Measurements from ENCODE around the gene DOCK1.

The DOCK1 gene

GRCh38 chr10:127044186-127044585 is 139.0 kb downstream of the DOCK1 start:
- peak; percentile 13 for DNase-seq

- DNase-seq, result no peak
These were observed 142.0 kb downstream of the DOCK1 start for GRCh38 chr10:127046975-127047877.

DNA sequence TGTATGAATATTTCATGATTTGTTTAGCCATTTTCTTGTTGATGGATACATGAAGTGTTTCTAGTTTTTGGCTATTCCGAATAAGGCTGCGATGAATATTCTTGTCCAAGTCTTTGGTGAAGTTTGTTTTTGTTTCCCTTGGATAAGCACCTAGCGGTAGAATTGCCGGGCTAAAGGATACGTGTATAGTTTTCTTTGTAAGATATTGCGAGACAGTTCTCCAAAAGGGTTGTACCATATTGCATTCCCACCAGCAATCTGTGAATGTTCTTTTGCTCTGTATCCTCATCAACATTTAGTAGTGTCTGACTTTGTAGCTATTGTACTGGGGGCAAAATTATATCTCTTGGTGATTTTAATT is 142.6 kb downstream of the DOCK1 start:
- DNase-seq, result no peak

DNA sequence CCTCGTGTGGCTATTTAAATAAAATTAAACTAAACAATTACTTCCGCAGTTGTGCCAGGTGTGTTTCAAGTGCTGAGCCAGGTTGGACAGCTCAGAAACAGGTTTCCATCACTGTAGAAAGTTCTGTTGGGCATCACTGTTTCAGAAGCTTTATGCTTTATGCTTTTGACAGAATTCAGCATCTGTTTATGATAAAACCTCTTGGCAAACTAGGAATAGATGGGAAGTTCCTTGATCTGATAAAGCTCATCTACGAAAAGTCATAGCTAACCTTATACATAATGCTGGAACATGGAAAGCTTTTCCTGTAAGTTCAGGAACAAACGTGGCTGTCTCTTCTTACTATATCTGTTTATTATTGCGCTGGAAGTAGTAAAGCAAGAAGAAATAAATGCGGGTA is 143.4 kb downstream of the DOCK1 start:
- DNase-seq, result peak; percentile 71

DNA sequence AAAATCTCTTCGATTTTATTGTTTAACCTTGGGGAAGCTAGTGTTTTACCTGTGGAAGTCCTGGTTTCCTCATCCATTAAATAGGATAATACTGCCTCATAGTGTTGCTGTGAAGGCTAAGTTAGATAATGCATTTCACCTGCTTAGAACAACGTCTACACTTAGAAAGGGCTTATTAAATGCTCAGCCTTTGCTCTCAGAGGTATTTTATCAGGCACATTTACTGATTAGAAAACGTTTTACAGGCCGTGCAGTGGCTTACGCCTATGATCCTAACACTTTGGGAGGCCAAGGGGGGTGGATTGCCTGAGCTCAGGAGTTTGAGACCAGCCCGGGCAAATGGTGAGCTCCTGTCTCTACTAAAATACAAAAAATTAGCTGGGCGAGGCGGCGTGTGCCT is 146.8 kb downstream of the DOCK1 start:
- no peak for DNase-seq

DNA sequence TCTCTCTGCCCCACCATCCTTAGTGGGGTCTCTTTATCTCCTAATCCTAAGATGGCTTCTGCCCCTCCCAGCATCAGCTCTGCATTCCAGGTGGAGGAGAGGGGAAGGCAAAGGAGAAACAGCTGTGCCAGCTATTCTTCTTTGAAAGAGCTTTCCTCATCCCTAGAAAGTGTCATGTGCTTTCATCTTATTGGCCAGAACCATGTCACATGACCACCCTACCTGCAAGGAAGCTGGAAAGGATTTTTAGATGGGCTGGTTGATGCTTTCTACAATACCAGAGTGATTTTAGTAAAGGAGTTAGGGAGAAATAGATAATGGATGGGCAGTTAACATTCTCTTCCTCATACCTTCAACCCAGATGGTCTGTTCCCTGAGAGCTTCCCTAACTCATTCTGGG is 150.0 kb downstream of the DOCK1 start:
- no peak for DNase-seq

- DNase-seq, result no peak
These were observed 154.1 kb downstream of the DOCK1 start for GRCh38 chr10:127059314-127059713.

GRCh38 chr10:127063762-127064161 is 158.5 kb downstream of the DOCK1 start:
- DNase-seq, result no peak

DNA sequence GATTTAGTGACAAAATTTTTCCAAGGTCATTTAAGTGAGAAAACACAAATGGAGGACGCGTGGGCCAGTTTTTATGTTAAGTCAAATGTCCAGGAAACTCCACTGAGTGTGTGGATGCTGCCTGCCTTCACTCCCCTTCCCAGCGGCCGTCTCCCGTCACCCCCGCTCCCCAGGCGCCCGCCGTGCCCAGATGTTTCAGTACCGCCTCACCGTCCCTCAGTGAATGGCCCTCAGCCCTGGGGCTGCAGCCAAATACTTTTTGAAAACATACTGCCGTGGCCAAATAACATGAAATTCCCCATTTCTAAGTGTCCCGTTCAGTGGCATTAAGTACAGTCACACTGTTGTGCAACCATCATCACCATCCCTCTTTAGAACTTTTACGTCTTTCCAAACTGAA is 159.2 kb downstream of the DOCK1 start:
- DNase-seq, result no peak

GRCh38 chr10:127067542-127068194 is 162.4 kb downstream of the DOCK1 start:
- no peak for DNase-seq

DNA sequence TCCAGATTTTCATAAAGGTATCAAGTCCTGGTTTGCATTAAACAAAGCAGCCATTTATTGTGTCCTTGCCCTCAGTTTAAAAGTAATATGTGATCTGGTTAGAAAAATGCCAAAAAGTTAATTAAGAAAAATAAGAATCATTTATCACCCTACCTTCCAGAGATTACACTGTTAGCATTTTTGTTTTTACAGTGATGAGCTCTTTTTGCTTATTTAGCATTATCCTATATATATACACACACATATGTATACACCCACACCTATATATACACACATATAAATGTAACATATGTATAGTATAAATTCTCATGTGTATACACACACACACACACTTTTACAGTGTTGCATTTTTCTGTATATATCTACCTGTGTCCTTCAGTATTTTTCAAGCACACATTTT is 163.3 kb downstream of the DOCK1 start:
- no peak for DNase-seq

- DNase-seq, result no peak
These were observed 164.2 kb downstream of the DOCK1 start for GRCh38 chr10:127069436-127069835.

DNA sequence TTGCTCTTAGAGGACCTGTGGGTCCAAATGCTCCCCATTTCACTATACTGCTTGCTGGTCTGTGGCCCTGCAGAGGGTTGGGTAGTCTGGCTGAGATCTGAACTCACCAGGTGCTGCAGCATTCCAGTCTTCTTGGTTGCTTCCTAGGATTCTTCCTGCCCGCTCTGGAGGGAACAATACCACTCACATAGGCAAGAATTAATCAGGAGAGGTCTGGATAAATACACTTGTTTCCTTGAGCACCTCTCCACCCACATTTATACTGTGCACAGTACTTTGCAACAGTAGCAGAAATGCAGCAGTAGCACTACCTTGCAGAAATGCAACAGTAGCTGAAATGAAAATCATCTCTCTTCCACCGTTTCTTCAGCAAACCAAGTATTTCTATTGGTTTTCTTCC is 165.9 kb downstream of the DOCK1 start:
- DNase-seq, result no peak

GRCh38 chr10:127073666-127074065 is 168.4 kb downstream of the DOCK1 start:
- DNase-seq, result no peak

- no peak for DNase-seq
These were observed 174.2 kb downstream of the DOCK1 start for GRCh38 chr10:127079392-127079791.

GRCh38 chr10:127080317-127080716 is 175.1 kb downstream of the DOCK1 start:
- peak; percentile 63 for DNase-seq

DNA sequence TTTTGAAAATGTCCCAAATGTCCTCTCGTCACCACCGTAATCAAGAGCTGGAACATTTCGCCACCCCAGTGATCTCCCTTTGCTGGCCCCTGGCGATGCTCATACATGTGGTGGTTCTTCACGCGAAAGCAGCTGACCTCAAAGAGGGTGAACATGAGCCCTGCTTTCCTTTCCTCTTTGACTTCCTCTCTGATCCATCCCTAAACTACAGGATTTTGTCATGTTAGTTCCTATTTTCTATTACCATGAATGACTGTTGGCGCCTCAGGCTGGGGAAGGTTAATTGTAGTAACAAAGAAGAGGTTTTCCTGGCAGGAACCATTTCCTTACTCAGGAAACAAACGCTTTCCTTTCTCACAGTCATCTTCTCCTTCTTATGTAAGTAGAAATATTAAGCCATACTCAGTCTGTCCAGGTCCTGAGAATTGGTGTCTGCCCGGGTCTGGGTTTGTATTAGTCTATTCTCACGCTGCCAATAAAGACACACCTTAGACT is 176.7 kb downstream of the DOCK1 start:
- no peak for DNase-seq

DNA sequence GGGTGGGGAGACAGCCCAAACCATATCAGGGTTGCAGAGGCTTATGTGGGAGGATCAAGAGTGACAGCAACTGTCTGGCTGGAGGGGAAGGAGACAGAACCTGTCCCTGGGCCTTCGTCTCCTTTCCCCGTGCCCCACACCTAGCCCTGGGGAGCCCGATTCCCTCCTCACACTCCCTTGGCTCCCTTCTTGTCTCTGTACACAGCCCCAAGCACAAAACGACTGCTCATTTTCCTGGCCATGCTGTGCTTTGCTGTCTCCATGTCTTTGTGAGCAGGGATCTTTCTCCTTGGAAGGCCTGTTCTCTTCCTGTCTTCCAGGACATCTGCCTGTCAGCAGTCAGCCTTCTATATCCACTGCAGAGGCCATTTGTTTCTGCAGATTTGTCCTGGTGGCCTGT is 177.4 kb downstream of the DOCK1 start:
- no peak for DNase-seq

GRCh38 chr10:127085957-127086356 is 180.7 kb downstream of the DOCK1 start:
- DNase-seq, result no peak

DNA sequence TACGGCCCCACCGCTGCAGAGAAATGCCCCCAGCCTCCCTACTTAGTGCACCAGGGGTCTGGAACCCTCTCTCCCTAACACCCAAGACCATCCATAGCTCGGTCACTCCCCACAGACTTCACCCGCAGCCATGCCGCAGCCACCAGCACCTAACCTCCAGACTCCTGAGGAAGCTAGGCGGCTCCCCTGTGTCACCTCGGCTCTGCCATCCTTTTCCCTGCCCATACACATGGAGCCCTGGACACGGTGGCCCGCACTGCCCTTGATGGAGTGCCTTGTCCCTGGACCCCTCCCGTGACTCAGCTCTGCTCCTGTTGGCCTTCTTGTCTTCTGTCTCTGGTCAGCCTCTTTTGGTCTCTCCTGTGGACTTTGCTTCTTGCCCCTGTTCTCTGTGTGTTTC is 183.7 kb downstream of the DOCK1 start:
- DNase-seq, result no peak

- DNase-seq, result no peak
These were observed 184.2 kb downstream of the DOCK1 start for GRCh38 chr10:127089446-127089845.

DNA sequence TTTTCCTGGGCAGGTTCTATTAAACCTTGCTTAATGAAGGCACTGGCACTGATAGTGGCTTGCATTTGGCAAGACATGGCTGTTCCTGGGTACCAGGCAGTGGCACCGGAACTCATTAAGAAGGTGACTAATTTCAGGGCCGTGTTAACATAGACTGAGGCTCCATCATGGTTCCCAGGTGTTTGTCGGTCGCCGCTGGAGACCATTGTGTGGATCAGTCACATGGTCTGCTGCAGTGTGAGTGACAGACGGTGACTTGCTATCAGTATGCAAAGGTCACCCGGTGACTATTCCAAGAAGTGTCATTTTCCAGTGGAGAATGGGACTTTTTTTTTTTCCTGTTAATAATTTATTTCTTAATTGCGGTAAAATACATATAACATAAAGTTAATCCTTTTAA is 184.9 kb downstream of the DOCK1 start:
- DNase-seq, result peak; percentile 88

DNA sequence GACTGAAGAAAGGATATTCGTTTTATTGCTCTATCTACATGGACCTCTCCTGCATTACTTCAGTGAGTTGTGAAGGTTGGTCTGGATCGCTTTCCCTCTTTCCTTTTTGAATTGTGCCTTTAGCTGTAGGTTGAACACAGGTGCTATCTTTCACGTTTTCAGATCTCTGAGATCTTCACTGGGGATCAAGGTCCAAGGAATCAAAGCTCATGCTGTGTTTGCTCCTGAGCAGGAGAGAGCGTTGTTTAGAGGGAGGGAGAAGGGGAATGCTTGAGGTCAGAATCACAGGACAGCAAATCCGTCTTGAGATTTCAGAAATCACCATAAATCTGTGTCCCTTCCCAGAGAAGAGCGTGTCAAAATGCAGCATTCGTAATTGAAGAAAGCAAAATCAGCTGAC is 186.1 kb downstream of the DOCK1 start:
- DNase-seq, result no peak

DNA sequence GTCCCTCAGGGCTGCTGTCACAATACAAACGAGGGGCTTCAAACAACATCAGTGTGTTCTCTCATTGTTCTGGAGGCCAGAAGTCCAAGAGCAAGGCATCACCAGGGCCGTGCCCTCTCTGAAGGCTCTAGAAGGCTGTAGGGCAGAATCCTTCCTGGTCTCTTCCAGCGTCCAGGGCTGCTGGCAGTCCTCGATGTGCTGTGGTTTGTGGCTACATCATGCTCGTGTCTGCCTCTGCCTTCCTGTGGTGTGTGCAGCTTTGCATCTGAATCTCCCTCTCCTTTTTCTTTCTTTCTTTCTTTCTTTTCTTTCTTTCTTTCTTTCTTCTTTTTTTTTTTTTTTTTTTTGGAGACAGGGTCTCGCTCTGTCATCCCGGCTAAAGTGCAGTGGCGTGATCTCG is 187.7 kb downstream of the DOCK1 start:
- DNase-seq, result no peak

Data from NCI-H146 (cell line).